ENCODE measurements around the gene C2orf92. TPM values are rescaled to one million over a fixed set of nuclear protein-coding genes. Genes with fewer than 3 reads are reported as not detected.

The C2orf92 gene
- total and polyA plus RNA-seq, 4 experiments from 2014 or later = 13.0 to 13.3 TPM; not detected in 2

DNA sequence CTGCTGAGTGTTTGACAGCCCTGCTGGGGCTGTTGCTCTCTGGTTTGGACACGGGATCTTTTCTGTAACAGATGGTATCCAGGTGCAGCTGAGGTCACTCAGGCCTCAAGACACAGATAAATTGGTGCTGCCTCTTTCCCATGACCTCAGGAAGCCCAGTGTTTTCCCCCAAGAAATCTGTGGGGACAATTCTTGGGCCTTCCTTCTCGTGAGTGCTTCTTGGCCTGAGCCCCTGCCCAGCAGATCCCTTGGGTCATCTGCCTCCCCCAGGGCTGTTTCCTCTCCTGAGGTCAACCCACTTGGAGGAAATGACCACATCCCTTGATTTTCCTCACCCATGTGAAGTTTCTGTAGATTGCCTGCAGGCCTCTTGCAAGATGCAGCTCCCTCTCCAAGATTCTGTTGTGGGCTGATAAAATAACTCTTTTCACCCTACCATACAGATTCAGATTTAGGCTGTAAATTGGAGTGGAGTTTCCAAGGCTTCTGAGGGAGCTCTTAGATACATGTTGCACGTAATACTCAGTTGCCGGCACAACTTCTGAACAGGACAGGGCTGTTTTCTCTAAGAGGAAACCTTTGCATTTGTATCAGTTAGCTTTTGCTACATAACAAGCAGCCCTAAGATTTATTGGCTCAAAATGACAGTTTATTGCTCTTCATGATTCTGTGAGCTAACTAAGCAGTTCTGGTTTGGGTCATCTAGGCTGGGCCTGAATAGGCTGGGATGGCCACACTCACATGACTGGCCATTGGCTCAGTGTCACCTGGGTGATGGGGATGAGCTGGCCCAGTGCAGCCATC, 57.0 kb downstream of the C2orf92 start:
- Histone ChIP-seq H3K4me3 (ENCODE audit: low read length in 2 of 2) (no peak overlapping the region), H3K9me3 (ENCODE audit: control insufficient read depth in 1 of 2, low read length in 2 of 2) (no peaks in the 10 kb centered on the region), H3K27ac (ENCODE audit: low read depth, low read length) (no peak overlapping the region), H3K27me3 (ENCODE audit: insufficient read depth, low read length) (no peaks in the 10 kb centered on the region), H3K36me3 (ENCODE audit: insufficient read depth, low read length) (peaks cover 87% of the 10 kb centered on the region), H3K4me1 (ENCODE audit: insufficient read depth, low read length) (peaks cover 66% of the 10 kb centered on the region)
- intact Hi-C loops (cut with micrococcal nuclease) = no loop called here
- CTCF ChIA-PET (ENCODE audit: partially characterized antibody) = interaction anchor here (1.1 to 6.7 kb wide), 6 partner anchors 9 to 22 kb away, joined by 3 to 56 read pairs (median 6); partner anchors contain the start of gene ZAP70
- no peak for DNase-seq
- H3K27me3 Mint-ChIP-seq = no peaks in the 10 kb centered on the region
- peaks cover 73 to 80% of the 10 kb centered on the region in 2 donors for H3K36me3 Mint-ChIP-seq
- H3K4me1 Mint-ChIP-seq = peaks cover 46 to 76% (median 65%) of the 10 kb centered on the region in 4 donors
- H3K27ac Mint-ChIP-seq = peak overlapping the region; percentile 53 to 92 (median 75)
- peak overlapping the region in 5 of 8 donors; percentile 14 to 56 (median 41) for H3K4me3 Mint-ChIP-seq
- peaks cover 0 to 6% (median 0%) of the 10 kb centered on the region in 8 donors for H3K9me3 Mint-ChIP-seq
- POLR2A ChIA-PET (ENCODE audit: partially characterized antibody) = interaction anchor here (0.7 to 6.6 kb wide), 4 partner anchors 8 to 20 kb away, joined by 3 to 46 read pairs (median 13); partner anchors contain the start of gene ZAP70

GRCh38 chr2:97727296-97727695, 57.8 kb downstream of the C2orf92 start:
- Histone ChIP-seq H3K27me3 (ENCODE audit: insufficient read depth, low read length) (no peaks in the 10 kb centered on the region), H3K4me3 (ENCODE audit: low read length in 2 of 2) (no peak overlapping the region), H3K27ac (ENCODE audit: low read depth, low read length) (peak overlapping the region; percentile 21), H3K9me3 (ENCODE audit: control insufficient read depth in 1 of 2, low read length in 2 of 2) (no peaks in the 10 kb centered on the region), H3K4me1 (ENCODE audit: insufficient read depth, low read length) (peaks cover 61% of the 10 kb centered on the region), H3K36me3 (ENCODE audit: insufficient read depth, low read length) (peaks cover 91% of the 10 kb centered on the region)
- H3K9me3 Mint-ChIP-seq = peaks cover 0 to 6% (median 0%) of the 10 kb centered on the region in 8 donors
- H3K36me3 Mint-ChIP-seq = peaks cover 82 to 87% of the 10 kb centered on the region in 2 donors
- peaks cover 47 to 80% (median 65%) of the 10 kb centered on the region in 4 donors for H3K4me1 Mint-ChIP-seq
- ChIA-PET POLR2A (ENCODE audit: partially characterized antibody) (interaction anchor here (0.7 to 6.6 kb wide), 4 partner anchors 9 to 19 kb away, joined by 3 to 46 read pairs (median 10); partner anchors contain the start of gene ZAP70), CTCF (ENCODE audit: partially characterized antibody) (interaction anchor here (2.4 to 6.7 kb wide), 4 partner anchors 10 to 28 kb away, joined by 8 to 56 read pairs (median 14); no protein-coding TSS in a partner anchor)
- intact Hi-C loops (cut with micrococcal nuclease) = no loop called here
- H3K4me3 Mint-ChIP-seq = peak overlapping the region in 4 of 8 donors; percentile 36 to 57 (median 42)
- H3K27me3 Mint-ChIP-seq = no peaks in the 10 kb centered on the region
- H3K27ac Mint-ChIP-seq = peak overlapping the region; percentile 32 to 92 (median 75)
- DNase-seq = no peak

DNA sequence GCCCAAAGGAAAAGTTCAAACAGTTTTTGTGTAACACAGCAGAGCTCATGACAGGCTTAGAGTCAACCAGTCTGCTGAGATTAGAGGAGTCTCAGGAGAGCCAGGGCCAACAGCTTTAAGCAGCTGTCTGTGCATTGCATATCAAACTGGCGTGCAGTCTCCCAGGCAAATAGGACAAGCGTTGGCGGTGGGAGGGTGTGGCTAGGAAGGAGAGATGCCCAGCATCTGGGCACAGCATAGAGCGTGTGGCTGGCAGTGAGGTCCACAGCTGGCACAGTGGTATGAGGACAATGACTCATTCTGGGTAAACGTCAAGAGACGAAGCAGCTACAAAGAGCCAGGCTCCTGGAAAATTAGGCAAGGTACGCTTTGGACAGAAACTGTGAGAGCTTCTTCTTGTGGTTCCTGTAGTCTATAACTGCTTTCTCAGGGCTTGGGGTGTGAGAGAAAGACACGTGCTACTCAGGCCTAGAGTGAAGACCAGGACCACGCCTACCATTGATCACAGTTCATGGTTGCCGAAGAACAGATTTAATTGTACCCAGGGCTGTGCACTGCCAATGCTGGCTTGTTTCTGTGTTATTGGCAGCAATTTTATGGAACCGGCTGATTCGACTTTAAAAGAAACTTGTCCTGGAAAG, 58.7 kb downstream of the C2orf92 start:
- DNase-seq = peak in 1 of 5 donors; percentile 57
- Mint-ChIP-seq H3K27ac (peak overlapping the region; percentile 66 to 92 (median 75)), H3K4me3 (peak overlapping the region in 6 of 8 donors; percentile 29 to 57 (median 42)), H3K36me3 (peaks cover 77 to 83% of the 10 kb centered on the region in 2 donors), H3K9me3 (peaks cover 0 to 6% (median 0%) of the 10 kb centered on the region in 8 donors), H3K4me1 (peaks cover 39 to 76% (median 57%) of the 10 kb centered on the region in 4 donors), H3K27me3 (no peaks in the 10 kb centered on the region)
- ChIA-PET CTCF (ENCODE audit: partially characterized antibody) (interaction anchor here (1.5 to 6.7 kb wide), 4 partner anchors 13 to 29 kb away, joined by 4 to 56 read pairs (median 14); no protein-coding TSS in a partner anchor), POLR2A (ENCODE audit: partially characterized antibody) (interaction anchor here (1.1 to 6.6 kb wide), 4 partner anchors 10 to 14 kb away, joined by 3 to 46 read pairs (median 10); partner anchors contain the start of gene ZAP70)
- peaks cover 94% of the 10 kb centered on the region for H3K36me3 ChIP-seq (ENCODE audit: insufficient read depth, low read length)
- H3K9me3 ChIP-seq (ENCODE audit: control insufficient read depth in 1 of 2, low read length in 2 of 2) = no peaks in the 10 kb centered on the region
- intact Hi-C loops (cut with micrococcal nuclease) = no loop called here
- H3K4me1 ChIP-seq (ENCODE audit: insufficient read depth, low read length) = peaks cover 52% of the 10 kb centered on the region
- H3K27ac ChIP-seq (ENCODE audit: low read depth, low read length) = peak overlapping the region; percentile 21
- no peaks in the 10 kb centered on the region for H3K27me3 ChIP-seq (ENCODE audit: insufficient read depth, low read length)
- H3K4me3 ChIP-seq (ENCODE audit: low read length in 2 of 2) = no peak overlapping the region

GRCh38 chr2:97730245-97730644, 60.7 kb downstream of the C2orf92 start:
- Histone ChIP-seq H3K27me3 (ENCODE audit: insufficient read depth, low read length) (no peaks in the 10 kb centered on the region), H3K36me3 (ENCODE audit: insufficient read depth, low read length) (peaks cover 96% of the 10 kb centered on the region), H3K4me1 (ENCODE audit: insufficient read depth, low read length) (peaks cover 43% of the 10 kb centered on the region), H3K27ac (ENCODE audit: low read depth, low read length) (no peak overlapping the region), H3K9me3 (ENCODE audit: control insufficient read depth in 1 of 2, low read length in 2 of 2) (no peaks in the 10 kb centered on the region), H3K4me3 (ENCODE audit: low read length in 2 of 2) (no peak overlapping the region)
- Mint-ChIP-seq H3K36me3 (peaks cover 68 to 76% of the 10 kb centered on the region in 2 donors), H3K9me3 (peaks cover 0 to 6% (median 0%) of the 10 kb centered on the region in 8 donors), H3K27me3 (no peaks in the 10 kb centered on the region), H3K27ac (peak overlapping the region in 5 of 7 donors; percentile 16 to 68 (median 36)), H3K4me1 (peaks cover 39 to 67% (median 49%) of the 10 kb centered on the region in 4 donors), H3K4me3 (peak overlapping the region in 1 of 8 donors; percentile 36)
- CTCF ChIA-PET (ENCODE audit: partially characterized antibody) = interaction anchor here (0.6 to 6.7 kb wide), 9 partner anchors 11 to 140 kb away, joined by 3 to 56 read pairs (median 4); partner anchors contain the start of gene ZAP70
- POLR2A ChIA-PET (ENCODE audit: partially characterized antibody) = interaction anchor here (1.1 to 6.6 kb wide), 4 partner anchors 11 to 16 kb away, joined by 4 to 46 read pairs (median 14); partner anchors contain the start of gene ZAP70
- DNase-seq = no peak
- intact Hi-C loops (cut with micrococcal nuclease) = no loop called here

- Mint-ChIP-seq H3K27ac (peak overlapping the region; percentile 66 to 92 (median 86)), H3K27me3 (no peaks in the 10 kb centered on the region), H3K4me1 (peaks cover 33 to 55% (median 42%) of the 10 kb centered on the region in 4 donors), H3K4me3 (peak overlapping the region in 1 of 8 donors; percentile 11), H3K9me3 (peaks cover 0 to 6% (median 0%) of the 10 kb centered on the region in 8 donors), H3K36me3 (peaks cover 60 to 68% of the 10 kb centered on the region in 2 donors)
- H3K9me3 ChIP-seq (ENCODE audit: control insufficient read depth in 1 of 2, low read length in 2 of 2) = no peaks in the 10 kb centered on the region
- peaks cover 93% of the 10 kb centered on the region for H3K36me3 ChIP-seq (ENCODE audit: insufficient read depth, low read length)
- H3K4me3 ChIP-seq (ENCODE audit: low read length in 2 of 2) = no peak overlapping the region
- POLR2A ChIA-PET (ENCODE audit: partially characterized antibody) = interaction anchor here (2.9 to 3.1 kb wide), 2 partner anchors 10 to 13 kb away, joined by 13 to 16 read pairs; no protein-coding TSS in a partner anchor
- peaks cover 31% of the 10 kb centered on the region for H3K4me1 ChIP-seq (ENCODE audit: insufficient read depth, low read length)
- no peaks in the 10 kb centered on the region for H3K27me3 ChIP-seq (ENCODE audit: insufficient read depth, low read length)
- intact Hi-C loops (cut with micrococcal nuclease) = no loop called here
- no peak for DNase-seq
- CTCF ChIA-PET (ENCODE audit: partially characterized antibody) = interaction anchor here (0.5 to 6.7 kb wide), 5 partner anchors 10 to 1776 kb away, joined by 3 to 56 read pairs (median 5); no protein-coding TSS in a partner anchor
- no peak overlapping the region for H3K27ac ChIP-seq (ENCODE audit: low read depth, low read length)
These were observed 61.9 kb downstream of the C2orf92 start for GRCh38 chr2:97731274-97732020.
